Fibroblast of gingiva (primary cell): ENCODE measurements around the gene GRAP2.
"Not testable (repeated sequence)": the region's sequence is repeated elsewhere in the genome, so short reads cannot be mapped to it uniquely, and the experiment has no call there.

ENCODE experiments used
- DNase-seq: peaks from one replicate; pipeline ENCODE4 v3.0.0-alpha.2; 2011; ENCODE audit warnings: low read depth

GRAP2 gene

GRCh38 chr22:39900306-39901227, at the start of gene GRAP2:
GRAP2 (plus strand) TSS chr22:39901084; CDS start chr22:39947107, 46,023 bp downstream.
- no peak for DNase-seq

DNA sequence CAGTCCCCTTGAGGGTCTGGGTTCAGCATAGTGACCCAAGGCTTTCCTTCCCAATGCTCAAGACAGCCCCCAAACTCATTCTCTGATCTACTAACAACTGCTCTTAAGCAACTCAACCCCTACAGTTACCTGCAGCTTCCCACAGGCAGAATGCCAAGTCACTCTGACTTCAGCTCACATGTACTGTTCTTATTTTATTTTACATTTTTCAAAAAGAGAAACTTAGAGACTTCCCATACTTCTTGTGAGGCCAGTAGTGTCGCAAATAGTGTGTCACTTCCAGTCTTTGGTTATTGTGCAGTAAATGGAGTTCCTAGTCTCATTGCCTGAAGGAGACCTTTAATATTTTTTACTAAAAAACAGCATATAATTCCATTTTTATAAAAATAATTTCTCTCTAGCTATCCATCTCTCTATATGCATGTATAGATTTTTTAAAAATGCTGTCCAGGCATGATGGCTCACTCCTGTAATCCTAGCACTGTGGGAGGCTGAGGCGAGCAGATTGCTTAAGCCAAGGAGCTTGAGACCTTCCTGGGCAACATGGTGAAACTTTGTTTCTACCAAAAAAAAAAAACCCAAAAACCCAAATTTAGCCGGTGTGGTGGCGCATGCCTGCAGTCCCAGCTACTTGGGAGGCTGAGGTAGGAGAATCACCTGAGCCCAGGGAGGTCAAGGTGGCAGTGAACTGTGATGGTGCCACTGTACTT, 49.1 kb upstream of the GRAP2 start:
- DNase-seq = no peak

GRCh38 chr22:39852799-39853198, 48.1 kb upstream of the GRAP2 start:
- no peak for DNase-seq

DNA sequence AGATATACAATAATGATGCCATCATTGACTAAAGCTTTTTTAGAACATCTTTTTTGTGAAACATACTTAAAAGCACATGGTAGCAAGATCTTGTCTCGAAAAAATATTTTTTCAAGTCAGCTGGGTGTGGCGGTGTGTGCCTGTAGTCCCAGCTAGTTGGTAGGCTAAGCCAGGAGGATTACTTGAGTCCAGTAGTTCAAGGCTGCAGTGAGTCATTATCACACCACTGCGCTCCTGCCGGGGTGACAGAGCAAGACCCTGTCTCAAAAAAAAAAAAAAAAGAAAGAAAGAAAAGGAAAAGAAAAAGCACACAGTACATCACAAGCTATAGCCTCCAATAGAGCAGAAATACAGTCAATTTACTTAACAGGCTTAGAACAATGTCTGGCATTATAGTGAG, 44.3 kb upstream of the GRAP2 start:
- DNase-seq = no peak

- DNase-seq = no peak
These were observed 40.8 kb upstream of the GRAP2 start for GRCh38 chr22:39859903-39860588.

DNA sequence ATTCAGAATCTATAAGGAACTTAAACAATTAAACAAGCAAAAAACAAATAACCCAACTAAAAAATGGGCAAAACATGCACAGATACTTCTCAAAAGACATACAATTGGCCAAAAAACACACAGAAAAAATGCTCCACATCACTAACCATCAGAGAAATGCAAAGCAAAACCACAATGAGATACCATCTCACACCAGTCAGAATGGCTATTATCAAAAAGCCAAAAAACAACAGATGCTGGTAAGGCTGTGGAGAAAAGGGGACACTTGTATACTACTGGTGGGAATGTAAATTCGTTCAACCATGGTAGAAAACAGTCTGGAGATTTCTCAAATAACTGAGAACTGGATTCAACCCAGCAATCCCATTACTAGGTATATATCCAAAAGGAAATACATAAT, 32.1 kb upstream of the GRAP2 start:
- DNase-seq = no peak

- DNase-seq = not testable (repeated sequence)
These were observed 31.1 kb upstream of the GRAP2 start for GRCh38 chr22:39869797-39870196.

DNA sequence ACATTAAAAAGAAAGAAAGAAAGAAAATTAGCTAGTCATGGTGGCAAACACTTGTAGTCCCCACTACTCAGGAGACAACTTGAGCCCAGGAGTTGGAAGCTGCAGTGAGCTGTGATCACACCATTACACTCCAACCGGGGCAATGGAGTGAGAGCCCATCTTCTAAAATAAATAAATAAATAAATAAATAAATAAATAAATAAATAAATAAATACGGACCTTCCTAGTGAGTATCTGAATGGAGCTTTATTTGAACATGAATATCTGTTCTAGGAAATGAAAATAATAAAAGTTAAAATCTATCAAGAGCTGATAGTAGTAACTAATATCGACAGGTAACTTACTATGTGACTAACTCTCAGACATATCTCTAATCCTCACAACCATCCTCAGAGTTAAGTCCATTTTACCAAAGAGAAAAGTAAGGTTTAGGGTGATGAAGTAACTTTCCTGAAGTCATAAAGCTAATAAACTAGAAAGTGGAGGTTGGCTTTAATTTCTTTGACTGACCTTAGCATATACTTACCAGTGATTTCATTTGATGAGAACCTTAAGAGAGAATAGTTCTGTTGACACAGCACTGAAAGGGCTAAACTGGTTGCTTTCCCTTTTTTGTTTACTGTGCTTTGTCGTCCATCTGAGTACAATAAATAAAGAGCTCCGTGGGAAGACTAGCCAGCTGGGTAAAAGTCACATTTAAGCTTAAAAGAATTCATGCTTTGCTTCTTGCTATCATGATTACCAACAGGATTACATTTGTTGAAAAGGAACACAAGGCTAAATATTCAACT, 29.7 kb upstream of the GRAP2 start:
- no peak for DNase-seq

DNA sequence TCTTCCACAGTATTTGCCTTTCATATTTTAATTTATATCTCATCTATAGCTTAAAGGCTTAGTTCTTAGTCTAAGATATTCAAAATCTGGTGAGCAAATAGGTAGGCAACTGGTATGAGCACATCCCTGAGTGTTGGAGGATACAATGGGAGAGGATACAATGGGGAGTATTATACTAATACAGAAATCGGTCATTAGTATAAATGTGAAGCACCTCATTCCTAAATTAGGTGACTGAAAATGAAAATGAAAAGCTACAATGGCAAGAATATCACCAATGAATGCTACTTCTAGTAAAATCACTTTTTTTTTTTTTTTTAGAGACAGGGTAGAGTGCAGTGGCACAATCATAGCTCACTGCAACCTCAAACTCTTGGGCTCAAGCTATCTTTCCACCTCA, 28.3 kb upstream of the GRAP2 start:
- DNase-seq = no peak

- DNase-seq = no peak
These were observed 26.9 kb upstream of the GRAP2 start for GRCh38 chr22:39873965-39874364.

- DNase-seq = not testable (repeated sequence)
These were observed 25.6 kb upstream of the GRAP2 start for GRCh38 chr22:39875176-39875885.

- no peak for DNase-seq
These were observed 23.6 kb upstream of the GRAP2 start for GRCh38 chr22:39877079-39877845.

GRCh38 chr22:39880722-39881121, 20.2 kb upstream of the GRAP2 start:
- no peak for DNase-seq

- DNase-seq = no peak
These were observed 17.8 kb upstream of the GRAP2 start for GRCh38 chr22:39883057-39883456.

- not testable (repeated sequence) for DNase-seq
These were observed 11.0 kb upstream of the GRAP2 start for GRCh38 chr22:39889924-39890323.

DNA sequence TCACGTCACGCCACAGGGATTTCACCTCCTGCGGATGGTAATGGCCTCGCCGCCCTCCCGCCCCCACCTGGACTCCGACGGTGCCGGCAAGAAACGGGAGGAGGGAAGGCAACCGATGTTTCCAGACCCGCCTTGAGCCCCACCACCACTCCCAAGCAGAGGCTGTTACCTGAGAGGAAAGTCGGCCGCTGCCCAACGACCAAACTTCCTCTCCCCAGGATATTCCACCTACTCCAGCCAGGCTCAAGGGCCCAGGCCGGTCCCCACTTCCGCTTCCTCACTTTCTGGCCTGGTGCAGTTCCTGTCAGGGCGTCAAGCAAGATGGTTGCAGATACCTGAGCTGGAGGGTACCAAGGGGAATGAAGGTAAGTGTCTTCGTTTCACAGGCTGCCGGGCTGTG, 7.4 kb upstream of the GRAP2 start, which contains the start of gene ENTHD1:
Gene ENTHD1 (minus strand): TSS at position 235 of the 400 bp plus-strand sequence. CDS start 6,012 bp downstream, outside the sequence.
- DNase-seq = no peak

GRCh38 chr22:39894554-39895092, 6.3 kb upstream of the GRAP2 start:
- DNase-seq = no peak

- no peak for DNase-seq
These were observed 5.2 kb upstream of the GRAP2 start for GRCh38 chr22:39895682-39896081.

DNA sequence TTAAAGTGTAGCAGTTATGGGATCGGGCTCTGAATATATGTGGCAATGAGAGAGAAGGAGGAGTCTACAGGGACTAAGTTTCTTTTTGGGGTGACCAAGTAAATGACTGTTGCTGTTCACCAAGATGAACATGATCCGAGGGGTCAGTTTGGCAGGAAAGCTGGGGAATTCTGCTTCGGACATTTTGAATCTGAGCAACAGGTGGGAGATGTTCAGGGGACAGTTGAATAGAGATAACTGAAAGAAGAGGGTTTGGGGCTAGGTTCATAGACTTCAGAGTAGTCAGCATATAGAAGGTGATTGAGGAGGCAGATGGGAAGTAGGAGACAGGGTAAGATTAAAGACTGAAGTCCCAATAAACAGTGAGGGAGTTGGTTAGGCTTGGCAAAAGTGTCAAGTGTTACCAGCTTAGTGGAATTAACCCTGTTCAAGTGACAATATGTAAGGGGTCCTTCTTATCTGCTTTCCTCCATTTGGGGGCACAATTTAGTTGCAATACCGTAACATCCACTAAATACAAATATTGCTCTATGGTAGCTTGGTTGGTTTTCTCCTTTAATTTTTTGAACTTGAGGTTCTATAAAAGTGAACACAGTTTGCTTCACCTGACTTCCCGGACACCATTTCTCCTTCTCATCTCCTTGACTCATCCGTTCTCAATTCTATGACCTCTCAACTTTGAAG, 4.4 kb upstream of the GRAP2 start:
- no peak for DNase-seq
